CD4-positive, alpha-beta T cell treated with Interleukin-17A for 4 hours (primary cell): Measurements from ENCODE around the gene LRTM1.

Experiments
- DNase-seq: peaks from one replicate; pipeline ENCODE4 v3.0.0-alpha.2; 2020; ENCODE audit warnings: mixed read lengths

Gene LRTM1

GRCh38 chr3:54928046-54928770 lies at the start of gene LRTM1:
TSS of gene LRTM1 (minus strand) at chr3:54928059. CDS start at chr3:54927911, 148 bp downstream.
- DNase-seq: no peak

- no peak for DNase-seq
These were observed 49.6 kb upstream of the LRTM1 start for GRCh38 chr3:54977439-54977838.

- DNase-seq: no peak
These were observed 43.0 kb upstream of the LRTM1 start for GRCh38 chr3:54970895-54971294.

GRCh38 chr3:54969652-54970051 lies 41.8 kb upstream of the LRTM1 start:
- no peak for DNase-seq

GRCh38 chr3:54968546-54969172 lies 40.8 kb upstream of the LRTM1 start:
- DNase-seq: no peak

GRCh38 chr3:54967731-54968161 lies 39.9 kb upstream of the LRTM1 start:
- no peak for DNase-seq

- no peak for DNase-seq
These were observed 39.1 kb upstream of the LRTM1 start for GRCh38 chr3:54966979-54967378.

GRCh38 chr3:54965746-54966145 lies 37.9 kb upstream of the LRTM1 start:
- DNase-seq: no peak

- no peak for DNase-seq
These were observed 36.2 kb upstream of the LRTM1 start for GRCh38 chr3:54964081-54964480.

GRCh38 chr3:54963641-54964040 lies 35.8 kb upstream of the LRTM1 start:
- no peak for DNase-seq

- no peak for DNase-seq
These were observed 34.3 kb upstream of the LRTM1 start for GRCh38 chr3:54962200-54962599.

GRCh38 chr3:54960701-54961100 lies 32.8 kb upstream of the LRTM1 start:
- no peak for DNase-seq

GRCh38 chr3:54960082-54960481 lies 32.2 kb upstream of the LRTM1 start:
- no peak for DNase-seq

GRCh38 chr3:54957711-54958110 lies 29.9 kb upstream of the LRTM1 start:
- DNase-seq: no peak

- DNase-seq: no peak
These were observed 28.1 kb upstream of the LRTM1 start for GRCh38 chr3:54955941-54956340.

GRCh38 chr3:54955496-54955895 lies 27.6 kb upstream of the LRTM1 start:
- no peak for DNase-seq

- DNase-seq: no peak
These were observed 26.7 kb upstream of the LRTM1 start for GRCh38 chr3:54954521-54954920.

- DNase-seq: no peak
These were observed 26.2 kb upstream of the LRTM1 start for GRCh38 chr3:54954022-54954421.

- no peak for DNase-seq
These were observed 23.5 kb upstream of the LRTM1 start for GRCh38 chr3:54951405-54951804.

GRCh38 chr3:54950391-54951003 lies 22.6 kb upstream of the LRTM1 start:
- DNase-seq: no peak

GRCh38 chr3:54949491-54950044 lies 21.7 kb upstream of the LRTM1 start:
- no peak for DNase-seq

- DNase-seq: no peak
These were observed 14.0 kb upstream of the LRTM1 start for GRCh38 chr3:54941690-54942362.

- DNase-seq: no peak
These were observed 13.1 kb upstream of the LRTM1 start for GRCh38 chr3:54940971-54941370.
